ENCODE results near the gene PRR5.
A peak's percentile ranks its signal among the peaks of the same experiment; 100 is the strongest.
"Not testable (repeated sequence)": the region's sequence is repeated elsewhere in the genome, so short reads cannot be mapped to it uniquely, and the experiment has no call there.

The PRR5 gene, protein sequence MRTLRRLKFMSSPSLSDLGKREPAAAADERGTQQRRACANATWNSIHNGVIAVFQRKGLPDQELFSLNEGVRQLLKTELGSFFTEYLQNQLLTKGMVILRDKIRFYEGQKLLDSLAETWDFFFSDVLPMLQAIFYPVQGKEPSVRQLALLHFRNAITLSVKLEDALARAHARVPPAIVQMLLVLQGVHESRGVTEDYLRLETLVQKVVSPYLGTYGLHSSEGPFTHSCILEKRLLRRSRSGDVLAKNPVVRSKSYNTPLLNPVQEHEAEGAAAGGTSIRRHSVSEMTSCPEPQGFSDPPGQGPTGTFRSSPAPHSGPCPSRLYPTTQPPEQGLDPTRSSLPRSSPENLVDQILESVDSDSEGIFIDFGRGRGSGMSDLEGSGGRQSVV

DNA sequence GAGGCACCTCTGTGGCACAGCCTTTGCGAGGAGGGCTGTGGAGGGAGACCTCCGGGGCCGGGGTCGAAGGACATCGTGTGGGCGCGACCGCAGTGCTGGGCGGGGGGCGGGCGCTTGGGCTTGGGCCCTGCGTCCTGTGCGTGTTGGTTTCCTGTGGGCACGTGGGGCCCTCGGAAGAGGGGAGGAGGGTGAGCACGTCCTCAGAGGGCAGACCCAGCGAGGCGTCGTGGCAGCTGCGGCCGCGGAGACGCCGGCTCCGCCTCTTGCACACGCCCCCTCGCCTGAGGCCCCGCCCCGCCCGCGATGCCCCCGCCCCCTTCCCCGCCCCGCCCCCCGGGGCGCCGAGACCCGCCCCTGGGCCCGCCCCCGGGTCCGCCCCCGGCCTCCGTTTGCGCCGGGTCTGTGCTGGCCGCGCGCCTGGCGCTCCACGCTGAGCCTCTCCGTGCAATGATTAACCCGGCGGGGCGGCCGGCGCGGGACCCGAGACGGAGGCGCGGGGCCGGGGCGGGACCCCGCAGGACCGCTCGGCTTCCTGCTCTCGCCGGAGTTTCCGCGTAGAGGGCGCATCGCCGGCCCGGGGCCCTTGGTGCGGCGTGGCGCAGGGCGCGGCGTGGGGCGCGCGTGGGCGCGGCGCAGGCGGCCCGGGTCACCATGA is at the start of gene PRR5:
Gene PRR5, plus strand, starts transcription at position 381 of the 655 bp plus-strand sequence. Its CDS starts 271 bp downstream, at position 652.
- Histone ChIP-seq H3K9ac (ENCODE audit: low read depth, low read length) (peak within 1 kb of the TSS; percentile 59; the same call in 1 of the 2 replicates), H3K27ac (ENCODE audit: low read depth, low read length) (no peak within 1 kb of the TSS)

DNA sequence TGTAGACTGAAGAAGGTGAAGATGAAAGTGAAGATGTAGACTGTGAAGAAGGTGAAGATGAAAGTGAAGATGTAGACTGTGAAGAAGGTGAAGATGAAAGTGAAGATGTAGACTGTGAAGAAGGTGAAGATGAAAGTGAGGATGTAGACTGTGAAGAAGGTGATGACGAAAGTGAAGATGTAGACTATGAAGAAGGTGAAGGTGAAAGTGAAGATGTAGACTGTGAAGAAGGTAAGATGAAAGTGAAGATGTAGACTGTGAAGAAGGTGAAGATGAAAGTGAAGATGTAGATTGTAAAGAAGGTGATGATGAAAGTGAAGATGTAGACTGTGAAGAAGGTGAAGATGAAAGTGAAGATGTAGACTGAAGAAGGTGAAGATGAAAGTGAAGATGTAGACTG is 49.1 kb upstream of the PRR5 start:
- not testable (repeated sequence) for H3K9me3 ChIP-seq (ENCODE audit: control insufficient read depth, insufficient read depth, low read length)

More for the DNA sequence above, at the start of gene PRR5:
- H3K9me3 ChIP-seq (ENCODE audit: control insufficient read depth, insufficient read depth, low read length), result no peaks in the 10 kb centered on the region
- H3K27me3 ChIP-seq (ENCODE audit: control insufficient read depth, insufficient read depth, low read length), result peaks cover 29% of the 10 kb centered on the region
- H3K4me1 ChIP-seq (ENCODE audit: control insufficient read depth, insufficient read depth, low read length), result peaks cover 32% of the 10 kb centered on the region
- H3K36me3 ChIP-seq (ENCODE audit: control insufficient read depth, insufficient read depth, low read length), result no peaks in the 10 kb centered on the region
- H3K4me3 ChIP-seq (ENCODE audit: low read depth, low read length), result peak within 1 kb of the TSS; percentile 77

DNA sequence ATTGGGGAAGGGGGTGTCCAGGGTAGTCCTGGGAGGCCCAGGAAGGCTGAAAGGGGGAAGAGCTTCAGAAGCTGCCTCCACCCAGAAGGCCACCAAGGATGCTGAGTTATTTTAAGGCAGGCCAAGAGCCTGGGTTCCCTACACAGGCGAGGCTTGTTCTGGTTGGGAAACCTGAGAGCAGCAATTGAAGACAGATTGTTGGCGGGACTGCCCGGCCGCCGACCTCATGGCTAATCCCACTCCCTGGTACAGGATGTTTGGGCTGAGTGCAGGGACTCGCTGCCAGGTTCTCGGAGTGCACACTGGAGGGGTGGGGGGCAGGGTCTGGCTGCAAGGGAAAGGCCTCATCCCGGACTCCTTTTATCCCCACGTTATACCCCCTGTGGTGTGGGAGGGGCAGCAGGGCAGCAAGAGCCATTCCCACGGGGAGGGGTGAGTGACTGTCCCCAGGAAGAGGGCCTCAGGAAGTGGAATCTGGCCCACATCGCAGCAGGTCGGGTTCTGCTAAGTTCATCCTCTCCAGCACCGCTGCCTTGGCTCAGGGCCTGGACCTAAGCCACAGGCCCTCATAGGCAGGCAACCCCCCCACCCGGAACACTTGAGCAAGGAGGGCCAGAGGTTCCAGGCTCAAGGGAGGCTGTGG is 43.6 kb upstream of the PRR5 start:
- Histone ChIP-seq H3K9ac (ENCODE audit: low read depth, low read length) (no peak overlapping the region), H3K4me3 (ENCODE audit: low read depth, low read length) (no peak overlapping the region), H3K27me3 (ENCODE audit: control insufficient read depth, insufficient read depth, low read length) (no peaks in the 10 kb centered on the region), H3K4me1 (ENCODE audit: control insufficient read depth, insufficient read depth, low read length) (peaks cover 10% of the 10 kb centered on the region), H3K36me3 (ENCODE audit: control insufficient read depth, insufficient read depth, low read length) (no peaks in the 10 kb centered on the region), H3K27ac (ENCODE audit: low read depth, low read length) (no peak overlapping the region), H3K9me3 (ENCODE audit: control insufficient read depth, insufficient read depth, low read length) (no peaks in the 10 kb centered on the region)

More for the DNA sequence above, 49.1 kb upstream of the PRR5 start:
- not testable (repeated sequence) for H3K4me1 ChIP-seq (ENCODE audit: control insufficient read depth, insufficient read depth, low read length); H3K27me3 ChIP-seq (ENCODE audit: control insufficient read depth, insufficient read depth, low read length); H3K36me3 ChIP-seq (ENCODE audit: control insufficient read depth, insufficient read depth, low read length); H3K9ac ChIP-seq (ENCODE audit: low read depth, low read length); H3K27ac ChIP-seq (ENCODE audit: low read depth, low read length); H3K4me3 ChIP-seq (ENCODE audit: low read depth, low read length)

DNA sequence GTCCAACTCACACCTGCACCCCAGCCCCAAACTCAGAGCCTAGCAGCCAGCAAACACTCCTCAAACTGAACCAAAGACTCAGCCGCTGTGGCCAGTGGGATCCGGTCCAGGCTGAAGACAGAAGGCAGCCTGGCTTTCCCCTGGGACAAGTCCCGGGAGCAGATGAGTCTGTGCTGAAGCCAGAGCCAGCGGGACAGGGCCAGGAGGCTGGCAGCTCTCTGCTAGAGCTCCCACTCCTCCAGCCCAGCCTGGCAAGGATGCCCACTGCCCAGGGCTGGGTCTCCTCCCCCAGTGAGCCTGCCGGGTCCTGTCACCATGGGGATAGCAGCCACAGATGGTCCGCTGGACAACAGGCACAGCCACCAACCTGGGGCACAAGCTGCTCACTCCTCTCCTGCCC is 42.9 kb upstream of the PRR5 start:
- Histone ChIP-seq H3K4me3 (ENCODE audit: low read depth, low read length) (no peak overlapping the region), H3K9ac (ENCODE audit: low read depth, low read length) (no peak overlapping the region), H3K9me3 (ENCODE audit: control insufficient read depth, insufficient read depth, low read length) (no peaks in the 10 kb centered on the region), H3K27ac (ENCODE audit: low read depth, low read length) (no peak overlapping the region), H3K4me1 (ENCODE audit: control insufficient read depth, insufficient read depth, low read length) (peaks cover 10% of the 10 kb centered on the region), H3K27me3 (ENCODE audit: control insufficient read depth, insufficient read depth, low read length) (no peaks in the 10 kb centered on the region), H3K36me3 (ENCODE audit: control insufficient read depth, insufficient read depth, low read length) (no peaks in the 10 kb centered on the region)

DNA sequence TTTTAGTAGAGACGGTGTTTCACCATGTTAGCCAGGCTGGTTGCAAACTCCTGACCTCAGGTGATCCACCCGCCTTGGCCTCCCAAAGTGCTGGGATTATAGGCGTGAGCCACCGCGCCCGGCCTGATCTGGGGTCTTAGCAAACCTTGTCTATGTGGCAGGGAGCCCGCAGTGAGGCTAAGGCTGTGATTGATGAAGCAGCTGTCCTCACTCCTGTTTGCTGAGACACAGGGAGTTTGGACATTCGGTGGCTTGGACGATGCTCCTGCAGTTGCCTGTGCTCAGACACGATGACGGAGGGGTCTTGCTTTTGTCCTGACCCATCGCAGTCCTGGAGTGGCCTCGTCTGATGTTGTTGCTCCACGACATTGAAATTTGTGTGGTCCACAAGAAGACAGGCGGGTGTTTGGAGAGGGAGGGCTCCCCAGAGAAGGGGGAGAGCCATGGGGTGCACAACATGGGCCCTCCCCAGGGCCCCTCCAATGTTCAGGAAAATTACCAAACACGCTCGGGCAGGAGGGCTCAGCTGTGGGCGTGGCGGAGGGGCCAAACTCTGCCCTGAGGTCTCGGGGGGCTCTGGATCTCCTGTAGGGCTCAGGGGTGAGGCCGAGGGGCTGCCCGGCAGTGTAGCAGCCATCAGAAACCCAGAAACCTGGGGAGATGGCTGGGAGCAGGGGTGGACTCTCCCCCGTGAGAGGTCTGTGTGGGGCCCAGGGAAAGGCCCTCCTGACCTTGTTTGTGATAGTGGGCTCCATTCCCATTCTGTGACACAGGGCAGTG is 41.8 kb upstream of the PRR5 start:
- Histone ChIP-seq H3K4me1 (ENCODE audit: control insufficient read depth, insufficient read depth, low read length) (peaks cover 10% of the 10 kb centered on the region), H3K9me3 (ENCODE audit: control insufficient read depth, insufficient read depth, low read length) (no peaks in the 10 kb centered on the region)

DNA sequence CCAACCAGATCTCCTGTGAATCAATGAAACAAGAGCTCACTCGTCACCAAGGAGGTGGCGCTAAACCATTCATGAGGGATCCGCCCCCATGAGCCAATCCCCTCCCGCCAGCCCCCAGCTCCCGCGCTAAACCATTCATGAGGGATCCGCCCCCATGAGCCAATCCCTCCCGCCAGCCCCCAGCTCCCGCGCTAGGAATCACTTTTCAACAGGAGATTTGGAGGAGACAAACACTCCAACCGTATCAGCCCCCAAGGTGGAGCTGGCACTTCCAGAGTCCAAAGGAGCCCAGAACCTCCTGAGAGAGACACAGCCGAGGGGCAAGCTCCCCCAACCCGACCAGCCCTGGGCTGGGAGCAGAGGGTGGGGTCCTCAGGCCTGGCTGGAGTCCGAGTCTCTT is 40.9 kb upstream of the PRR5 start:
- Histone ChIP-seq H3K4me3 (ENCODE audit: low read depth, low read length) (peak overlapping the region; percentile 47; the same call in 1 of the 2 replicates), H3K27me3 (ENCODE audit: control insufficient read depth, insufficient read depth, low read length) (no peaks in the 10 kb centered on the region), H3K9ac (ENCODE audit: low read depth, low read length) (no peak overlapping the region), H3K27ac (ENCODE audit: low read depth, low read length) (no peak overlapping the region), H3K36me3 (ENCODE audit: control insufficient read depth, insufficient read depth, low read length) (no peaks in the 10 kb centered on the region), H3K9me3 (ENCODE audit: control insufficient read depth, insufficient read depth, low read length) (no peaks in the 10 kb centered on the region), H3K4me1 (ENCODE audit: control insufficient read depth, insufficient read depth, low read length) (peaks cover 10% of the 10 kb centered on the region)

More for the DNA sequence above, 41.8 kb upstream of the PRR5 start:
- H3K27ac ChIP-seq (ENCODE audit: low read depth, low read length), result no peak overlapping the region
- H3K9ac ChIP-seq (ENCODE audit: low read depth, low read length), result no peak overlapping the region
- H3K4me3 ChIP-seq (ENCODE audit: low read depth, low read length), result no peak overlapping the region
- no peaks in the 10 kb centered on the region for H3K27me3 ChIP-seq (ENCODE audit: control insufficient read depth, insufficient read depth, low read length)
- H3K36me3 ChIP-seq (ENCODE audit: control insufficient read depth, insufficient read depth, low read length), result no peaks in the 10 kb centered on the region

DNA sequence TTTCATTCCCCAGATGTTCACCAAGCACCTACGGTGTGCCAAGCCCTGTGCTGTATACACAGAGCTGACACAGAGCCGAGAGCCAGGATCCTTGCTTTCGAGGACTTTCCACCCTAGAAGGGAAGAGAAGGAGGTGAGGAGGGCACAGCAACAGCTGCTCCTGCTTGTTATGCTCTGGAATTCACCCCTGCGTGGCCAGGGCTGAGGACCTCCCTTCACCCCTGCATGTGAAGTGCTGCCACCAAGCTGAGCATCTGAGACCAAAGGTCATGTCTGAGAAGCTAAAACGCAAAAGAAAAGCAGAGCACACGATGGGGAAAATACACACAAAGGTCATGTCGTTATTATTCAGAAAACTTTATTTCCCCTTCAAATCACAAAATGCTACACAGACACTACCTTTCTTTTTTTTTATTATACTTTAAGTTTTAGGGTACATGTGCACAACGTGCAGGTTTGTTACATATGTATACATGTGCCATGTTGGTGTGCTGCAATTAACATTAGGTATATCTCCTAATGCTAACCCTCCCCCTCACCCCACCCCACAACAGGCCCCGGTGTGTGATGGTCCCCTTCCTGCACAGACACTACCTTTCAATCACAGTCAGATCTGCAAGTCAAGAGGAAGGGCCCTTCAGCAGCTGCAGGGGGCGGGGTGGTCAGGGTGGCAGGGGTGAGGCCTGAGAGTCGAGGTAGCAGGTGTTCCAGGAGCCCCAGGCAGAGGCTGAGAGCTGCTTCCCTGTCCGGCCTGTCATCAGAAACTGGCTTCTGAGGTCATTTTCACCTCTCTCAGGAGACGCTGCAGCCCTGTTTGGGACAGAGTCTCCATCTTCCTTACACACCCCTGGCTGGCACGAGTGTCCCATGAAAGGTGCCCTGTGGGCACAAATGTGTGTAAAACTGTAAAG is 40.1 kb upstream of the PRR5 start:
- Histone ChIP-seq H3K36me3 (ENCODE audit: control insufficient read depth, insufficient read depth, low read length) (no peaks in the 10 kb centered on the region), H3K9me3 (ENCODE audit: control insufficient read depth, insufficient read depth, low read length) (no peaks in the 10 kb centered on the region), H3K4me3 (ENCODE audit: low read depth, low read length) (no peak overlapping the region), H3K4me1 (ENCODE audit: control insufficient read depth, insufficient read depth, low read length) (peaks cover 10% of the 10 kb centered on the region), H3K9ac (ENCODE audit: low read depth, low read length) (no peak overlapping the region), H3K27me3 (ENCODE audit: control insufficient read depth, insufficient read depth, low read length) (peaks cover under 1% of the 10 kb centered on the region; the same call in 1 of the 2 replicates), H3K27ac (ENCODE audit: low read depth, low read length) (no peak overlapping the region)

DNA sequence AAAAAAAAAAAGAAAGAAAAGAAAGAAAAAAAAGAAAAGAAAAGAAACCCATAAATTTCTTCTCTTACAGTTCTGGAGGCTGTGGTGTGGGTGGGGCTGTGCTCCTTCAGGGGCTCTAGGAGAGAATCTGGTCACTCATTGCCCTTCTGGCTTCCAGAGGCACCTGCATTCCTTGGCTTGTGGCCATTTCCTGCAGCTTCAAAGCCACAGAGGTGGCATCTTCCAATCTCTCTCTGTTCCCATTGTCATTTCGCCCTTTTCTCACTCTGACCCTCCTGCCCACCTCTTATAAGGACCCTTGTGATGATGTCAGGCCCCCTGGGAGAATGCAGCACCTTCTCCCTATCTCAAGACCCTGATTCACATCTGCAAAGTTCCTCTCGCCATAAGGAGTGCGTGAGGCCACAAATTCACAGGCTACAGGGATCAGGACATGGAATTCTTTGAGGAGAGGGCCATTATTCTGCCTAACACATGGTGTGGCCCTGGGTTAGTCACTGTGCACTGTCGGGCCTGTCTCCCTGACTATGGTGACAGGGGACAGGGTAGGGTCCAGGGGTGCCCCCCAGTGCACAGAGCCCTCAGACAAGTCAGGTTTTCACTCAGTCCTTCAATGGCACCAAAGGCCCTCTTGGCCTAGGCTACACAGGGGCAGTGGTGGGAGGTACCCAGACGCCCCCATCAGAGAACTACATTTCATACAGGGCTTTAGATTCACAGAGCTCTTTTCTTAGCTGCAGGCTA is 38.6 kb upstream of the PRR5 start:
- peaks cover 10% of the 10 kb centered on the region for H3K4me1 ChIP-seq (ENCODE audit: control insufficient read depth, insufficient read depth, low read length)
- H3K9ac ChIP-seq (ENCODE audit: low read depth, low read length), result no peak overlapping the region
- H3K4me3 ChIP-seq (ENCODE audit: low read depth, low read length), result no peak overlapping the region
- H3K27ac ChIP-seq (ENCODE audit: low read depth, low read length), result no peak overlapping the region
- peaks cover 11% of the 10 kb centered on the region for H3K27me3 ChIP-seq (ENCODE audit: control insufficient read depth, insufficient read depth, low read length)
- H3K9me3 ChIP-seq (ENCODE audit: control insufficient read depth, insufficient read depth, low read length), result no peaks in the 10 kb centered on the region
- H3K36me3 ChIP-seq (ENCODE audit: control insufficient read depth, insufficient read depth, low read length), result no peaks in the 10 kb centered on the region

DNA sequence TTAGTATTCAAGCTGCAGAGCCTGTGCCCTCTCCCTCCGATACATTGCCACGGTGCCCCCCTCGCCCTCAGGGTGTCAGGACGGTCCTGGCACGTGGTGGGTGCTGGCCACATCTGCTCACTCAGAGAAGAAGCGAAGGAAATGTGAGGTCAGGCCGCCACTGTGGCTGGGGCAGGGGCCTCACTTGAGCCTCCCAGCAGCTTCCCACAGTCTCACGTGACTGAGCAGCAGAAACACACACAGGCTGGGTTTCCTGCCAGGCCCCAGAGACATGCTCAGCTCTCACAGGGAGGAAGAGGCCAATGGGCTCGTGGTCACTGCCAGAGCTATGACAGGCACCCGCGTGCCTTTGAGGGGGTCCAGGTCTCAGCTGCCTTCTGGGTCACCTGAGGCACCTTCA is 37.9 kb upstream of the PRR5 start:
- no peak overlapping the region for H3K4me3 ChIP-seq (ENCODE audit: low read depth, low read length)
- H3K27me3 ChIP-seq (ENCODE audit: control insufficient read depth, insufficient read depth, low read length), result peaks cover 13% of the 10 kb centered on the region
- H3K27ac ChIP-seq (ENCODE audit: low read depth, low read length), result no peak overlapping the region
- H3K9me3 ChIP-seq (ENCODE audit: control insufficient read depth, insufficient read depth, low read length), result no peaks in the 10 kb centered on the region
- peaks cover 10% of the 10 kb centered on the region for H3K4me1 ChIP-seq (ENCODE audit: control insufficient read depth, insufficient read depth, low read length)
- H3K9ac ChIP-seq (ENCODE audit: low read depth, low read length), result no peak overlapping the region
- no peaks in the 10 kb centered on the region for H3K36me3 ChIP-seq (ENCODE audit: control insufficient read depth, insufficient read depth, low read length)

Measured in HUES48 (cell line).